ENCODE data around the gene SCN8A. TPM values are rescaled to one million over a fixed set of nuclear protein-coding genes. Genes with fewer than 3 reads are reported as not detected.

Gene SCN8A
- polyA plus RNA-seq, 2 of the 4 experiments (the other 2 are of a cell fraction), result 1.8 to 4.8 TPM

GRCh38 chr12:51860986-51861385 lies 270.0 kb downstream of the SCN8A start:
- 64% methylated on average over 3 of the region's 3 CpGs for WGBS (ENCODE audit: missing lambda C conversion rate)
- DNase-seq (ENCODE audit: low read depth in 1 of 2, low spot score in 1 of 2), result no peak
- Histone ChIP-seq H3K27ac (no peak overlapping the region), H3K4me2 (no peak overlapping the region), H3K4me3 (no peak overlapping the region), H3K4me1 (no peaks in the 10 kb centered on the region), H3K9me3 (no peaks in the 10 kb centered on the region)
- no peak for ATAC-seq
- no peak for FAIRE-seq
- POLR2A ChIA-PET, result no interaction called here
- no peak for TF ChIP-seq SMC3 (IDR thresholded peaks at IDR 0.05)
- TF ChIP-seq PBX3 (IDR thresholded peaks at IDR 0.05), result no peak
- no peak for TF ChIP-seq FOSB (CRISPR knock-in tag; IDR thresholded peaks at IDR 0.05)
- CTCF ChIA-PET, result interaction anchor here (1.1 to 4.5 kb wide), 5 partner anchors 9 to 441 kb away, joined by 3 to 28 read pairs (median 4); no protein-coding TSS in a partner anchor

Other genes with a start within 250 kb of the SCN8A start
- gene CELA1, start 244.6 kb upstream of the SCN8A start, polyA plus RNA-seq (2011; rRNA removed), result not detected in 2 replicates
- gene CELA1, start 244.6 kb upstream of the SCN8A start, polyA plus RNA-seq (2017; fragmentation: RNase III; extraction: RNeasy Plus Mini Kit Qiagen cat#74134 plus additional on column Dnase treatment), result not detected in 3 replicates
- 3.9 and 4.3 TPM in 2 replicates for gene GALNT6, start 199.8 kb upstream of the SCN8A start, polyA plus RNA-seq (2011; rRNA removed)
- 2.9 to 4.1 TPM (median 3.6 TPM) in 3 replicates for gene GALNT6, start 199.8 kb upstream of the SCN8A start, polyA plus RNA-seq (2017; fragmentation: RNase III; extraction: RNeasy Plus Mini Kit Qiagen cat#74134 plus additional on column Dnase treatment)
- 1.7 and 2.3 TPM in 2 replicates for gene SLC4A8, start 166.4 kb upstream of the SCN8A start, polyA plus RNA-seq (2011; rRNA removed)
- 1.1 to 1.6 TPM (median 1.4 TPM) in 3 replicates for gene SLC4A8, start 166.4 kb upstream of the SCN8A start, polyA plus RNA-seq (2017; fragmentation: RNase III; extraction: RNeasy Plus Mini Kit Qiagen cat#74134 plus additional on column Dnase treatment)

Measured in A549 (cell line).